Neural crest cell (in vitro differentiated cells): ENCODE measurements around the gene TP53. TPM values are rescaled to one million over a fixed set of nuclear protein-coding genes. Genes with fewer than 3 reads are reported as not detected.

ENCODE experiments used
- DNase-seq: peaks from one replicate; pipeline ENCODE4 v3.0.0; 2021; ENCODE audit warnings: low read depth, mixed read lengths, low spot score
- H3K27ac Mint-ChIP-seq: one replicate; pipeline ENCODE4 v1.8.0; 2021; ENCODE audit warnings: mild to moderate bottlenecking, mixed read lengths; ENCODE audit not compliant: unreplicated experiment
- H3K27me3 Mint-ChIP-seq: 2 replicates; pipeline ENCODE4 v1.8.0; 2021; ENCODE audit warnings: low read depth, mild to moderate bottlenecking, mixed read lengths
- H3K36me3 Mint-ChIP-seq: 2 replicates; pipeline ENCODE4 v1.8.0; 2021; ENCODE audit warnings: low read depth, mild to moderate bottlenecking, mixed read lengths
- H3K4me1 Mint-ChIP-seq: 2 replicates; pipeline ENCODE4 v1.8.0; 2021; ENCODE audit warnings: mixed read lengths
- H3K4me3 Mint-ChIP-seq: one replicate; pipeline ENCODE4 v1.8.0; 2021; ENCODE audit warnings: mild to moderate bottlenecking, mixed read lengths
- H3K9me3 Mint-ChIP-seq: 2 replicates; pipeline ENCODE4 v1.8.0; 2021; ENCODE audit warnings: mixed read lengths
- CTCF ChIP-seq: fragments of 200-600 bp; sonication (generic); conservative IDR thresholded peaks from 2 replicates; pipeline ENCODE4 v1.5.0; 2021; ENCODE audit warnings: antibody characterized with exemption, mild to moderate bottlenecking
- total RNA-seq: library from RNA; stranded (reverse); gene quantifications from 2 replicates; pipeline ENCODE4 v1.2.1, GENCODE V29; 2021

The TP53 gene
- total RNA-seq, 1 donor from 2014 or later = 135 TPM

DNA sequence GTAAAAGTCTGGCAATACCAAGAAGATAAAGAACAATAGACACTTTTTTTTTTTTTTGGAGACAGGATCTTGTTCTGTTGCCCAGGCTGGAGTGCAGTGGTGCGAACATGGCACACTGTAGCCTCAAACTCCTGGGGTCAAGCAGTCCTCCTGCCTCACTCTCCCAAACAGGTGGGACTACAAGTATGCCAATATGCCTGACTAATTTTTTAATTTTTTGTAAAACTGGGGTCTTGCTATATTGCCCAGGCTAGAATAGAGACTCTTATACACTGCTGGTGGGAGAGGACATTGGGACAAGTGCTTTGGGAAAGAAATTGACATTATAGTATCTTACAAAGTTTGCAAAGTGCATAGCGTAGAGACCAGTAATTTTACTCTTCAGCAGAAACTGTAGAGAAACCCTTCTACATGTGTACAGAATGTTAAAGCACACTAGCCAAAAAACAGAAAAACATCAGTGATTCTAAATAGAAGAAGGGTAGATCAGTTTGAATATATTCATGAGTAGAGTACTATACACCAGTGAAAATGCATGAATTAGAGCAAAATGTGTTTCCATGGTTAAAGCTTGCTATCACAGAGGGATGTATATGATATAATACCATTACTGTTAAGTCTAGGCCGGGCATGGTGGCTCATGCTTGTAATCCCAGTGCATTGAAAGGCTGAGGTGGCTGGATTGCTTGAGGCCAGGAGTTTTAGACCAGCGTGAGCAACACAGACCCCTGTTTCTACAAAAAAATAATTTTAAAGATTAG, 10.7 kb upstream of the TP53 start:
- Mint-ChIP-seq H3K27me3 (no peaks in the 10 kb centered on the region), H3K9me3 (no peaks in the 10 kb centered on the region), H3K4me3 (no peak overlapping the region), H3K27ac (no peak overlapping the region), H3K4me1 (peaks cover 3% of the 10 kb centered on the region), H3K36me3 (peaks cover 20% of the 10 kb centered on the region)
- TF ChIP-seq CTCF = no peak
- DNase-seq = no peak

- no peaks in the 10 kb centered on the region for H3K27me3 Mint-ChIP-seq
- no peak overlapping the region for H3K4me3 Mint-ChIP-seq
- no peaks in the 10 kb centered on the region for H3K9me3 Mint-ChIP-seq
- TF ChIP-seq CTCF = no peak
- DNase-seq = no peak
- H3K27ac Mint-ChIP-seq = no peak overlapping the region
- H3K36me3 Mint-ChIP-seq = peaks cover 19% of the 10 kb centered on the region
- no peaks in the 10 kb centered on the region for H3K4me1 Mint-ChIP-seq
Observed at GRCh38 chr17:7695586-7695985, 8.3 kb upstream of the TP53 start.

DNA sequence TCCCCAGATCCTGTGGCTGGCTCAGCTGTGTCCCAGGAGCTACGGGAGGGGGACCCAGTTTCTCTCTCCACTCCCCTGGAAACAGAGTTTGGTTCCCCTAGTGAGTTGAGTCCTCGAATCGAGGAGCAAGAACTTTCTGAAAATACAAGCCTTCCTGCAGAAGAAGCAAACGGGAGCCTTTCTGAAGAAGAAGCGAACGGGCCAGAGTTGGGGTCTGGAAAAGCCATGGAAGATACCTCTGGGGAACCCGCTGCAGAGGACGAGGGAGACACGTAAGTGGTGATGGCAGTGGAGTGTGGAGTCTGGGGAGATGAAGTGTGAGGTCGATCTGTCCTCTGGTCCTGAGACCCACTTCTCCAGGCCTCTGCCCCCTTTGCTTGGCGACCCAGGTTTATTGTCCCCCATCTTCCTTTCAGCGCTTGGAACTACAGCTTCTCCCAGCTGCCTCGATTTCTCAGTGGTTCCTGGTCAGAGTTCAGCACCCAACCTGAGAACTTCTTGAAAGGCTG, 1.6 kb upstream of the TP53 start:
- no peak for TF ChIP-seq CTCF

DNA sequence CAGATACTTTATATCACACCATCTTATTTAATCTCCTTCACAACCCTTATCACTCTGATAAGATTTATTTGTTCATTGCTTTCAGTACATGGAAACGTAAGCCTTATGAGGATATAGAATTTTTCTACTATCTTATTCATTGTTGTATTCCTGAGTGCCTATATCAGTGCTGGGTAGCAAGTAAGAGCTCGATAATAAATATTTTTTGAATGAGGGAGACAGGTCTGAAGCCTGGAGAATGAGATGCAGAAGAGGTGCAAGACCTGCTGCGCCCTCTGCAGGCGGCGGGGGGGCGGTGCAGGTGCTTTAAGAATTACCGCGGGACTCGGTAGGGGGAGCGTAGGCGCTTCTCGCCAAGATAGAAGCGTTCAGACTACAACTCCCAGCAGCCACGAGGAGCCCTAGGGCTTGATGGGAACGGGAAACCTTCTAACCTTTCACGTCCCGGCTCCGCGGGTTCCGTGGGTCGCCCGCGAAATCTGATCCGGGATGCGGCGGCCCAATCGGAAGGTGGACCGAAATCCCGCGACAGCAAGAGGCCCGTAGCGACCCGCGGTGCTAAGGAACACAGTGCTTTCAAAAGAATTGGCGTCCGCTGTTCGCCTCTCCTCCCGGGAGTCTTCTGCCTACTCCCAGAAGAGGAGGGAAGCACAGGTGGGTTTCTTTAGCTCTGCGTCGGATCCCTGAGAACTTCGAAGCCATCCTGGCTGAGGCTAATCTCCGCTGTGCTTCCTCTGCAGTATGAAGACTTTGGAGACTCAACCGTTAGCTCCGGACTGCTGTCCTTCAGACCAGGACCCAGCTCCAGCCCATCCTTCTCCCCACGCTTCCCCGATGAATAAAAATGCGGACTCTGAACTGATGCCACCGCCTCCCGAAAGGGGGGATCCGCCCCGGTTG, 868 bp upstream of the TP53 start, which contains the start of gene WRAP53:
Gene WRAP53, plus strand, starts transcription at position 570 of the 900 bp plus-strand sequence. Its CDS starts 172 bp downstream, at position 742.
- no peaks in the 10 kb centered on the region for H3K9me3 Mint-ChIP-seq
- peak; percentile 100 for TF ChIP-seq CTCF
- peak within 1 kb of the TSS; percentile 100 for H3K27ac Mint-ChIP-seq
- peak; percentile 99 for DNase-seq
- H3K36me3 Mint-ChIP-seq = peaks cover 5% of the 10 kb centered on the region
- peak within 1 kb of the TSS; percentile 98 for H3K4me3 Mint-ChIP-seq
- H3K27me3 Mint-ChIP-seq = no peaks in the 10 kb centered on the region
- peaks cover 41% of the 10 kb centered on the region for H3K4me1 Mint-ChIP-seq

More for the DNA sequence above, 1.6 kb upstream of the TP53 start:
- Mint-ChIP-seq H3K4me1 (peaks cover 41% of the 10 kb centered on the region), H3K9me3 (no peaks in the 10 kb centered on the region), H3K36me3 (peaks cover 7% of the 10 kb centered on the region), H3K27ac (peak overlapping the region; percentile 96), H3K4me3 (peak overlapping the region; percentile 98), H3K27me3 (no peaks in the 10 kb centered on the region)
- DNase-seq = no peak

DNA sequence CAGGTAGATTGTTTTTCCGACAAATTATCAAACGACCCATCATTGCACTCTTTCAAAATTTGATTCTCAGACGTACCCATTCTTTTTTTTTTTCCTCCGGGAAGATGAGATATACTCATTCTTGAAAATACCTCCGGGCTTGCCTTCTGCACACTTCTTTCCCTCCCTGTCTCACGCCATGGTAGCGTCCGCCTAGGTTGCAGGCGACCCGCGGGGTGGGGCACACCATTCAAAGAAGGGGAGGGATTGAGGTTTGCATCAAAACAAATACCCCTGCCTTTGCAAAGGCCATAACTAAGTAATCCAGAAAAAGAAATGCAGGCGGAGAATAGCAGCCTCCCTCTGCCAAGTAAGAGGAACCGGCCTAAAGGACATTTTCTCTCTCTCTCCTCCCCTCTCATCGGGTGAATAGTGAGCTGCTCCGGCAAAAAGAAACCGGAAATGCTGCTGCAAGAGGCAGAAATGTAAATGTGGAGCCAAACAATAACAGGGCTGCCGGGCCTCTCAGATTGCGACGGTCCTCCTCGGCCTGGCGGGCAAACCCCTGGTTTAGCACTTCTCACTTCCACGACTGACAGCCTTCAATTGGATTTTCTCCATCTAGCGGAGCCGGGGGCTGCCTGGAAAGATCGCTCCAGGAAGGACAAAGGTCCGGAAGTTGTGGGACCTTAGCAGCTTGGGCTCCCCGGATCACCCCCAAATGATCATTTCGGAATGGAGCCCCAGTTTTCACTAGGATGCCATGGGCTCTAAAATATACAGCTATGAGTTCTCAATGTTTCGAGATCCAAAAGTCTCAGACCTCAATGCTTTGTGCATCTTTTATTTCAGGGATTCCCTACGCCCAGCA, 843 bp downstream of the TP53 start:
- Mint-ChIP-seq H3K36me3 (peaks cover 3% of the 10 kb centered on the region), H3K4me3 (peak overlapping the region; percentile 98), H3K27ac (peak overlapping the region; percentile 100), H3K27me3 (no peaks in the 10 kb centered on the region), H3K9me3 (no peaks in the 10 kb centered on the region), H3K4me1 (peaks cover 41% of the 10 kb centered on the region)
- peak; percentile 76 for DNase-seq
- TF ChIP-seq CTCF = no peak
